SK-N-SH (cell line): ENCODE measurements around the gene ASTN2. TPM values are rescaled to one million over a fixed set of nuclear protein-coding genes. Genes with fewer than 3 reads are reported as not detected.

Source experiments
- CTCF ChIA-PET: fragments of 300-600, 350-600 bp; formaldehyde crosslinking; extraction: SDS; loops from one replicate; lab custom pipeline; 2021; lab: Yijun Ruan, JAX
- POLR2A ChIA-PET: fragments of 350-600 bp; sonication (Branson Sonifier 250); formaldehyde crosslinking; extraction: SDS; loops from one replicate; lab custom pipeline; 2020; ENCODE audit warnings: antibody characterized with exemption, inconsistent platforms; lab: Yijun Ruan, JAX
- DNase-seq: peaks from one replicate; pipeline ENCODE4 v3.0.0; 2012
- H2AFZ ChIP-seq: fragments of 200-600 bp; sonication (generic); 2 replicates; pipeline ENCODE4 v1.8.1; 2016; ENCODE audit warnings: antibody characterized with exemption, mild to moderate bottlenecking, low read depth
- H3F3A ChIP-seq: fragments of 200-600 bp; sonication (generic); replicated peaks from 2 replicates; pipeline ENCODE3; 2016; ENCODE audit warnings: antibody characterized with exemption, mild to moderate bottlenecking; ENCODE audit not compliant: insufficient read depth
- H3K27ac ChIP-seq, 2 experiments: fragments of 200-500 bp in 1 of 2; fragments of 200-600 bp in 1 of 2; sonication (Bioruptor generic) in 1 of 2; sonication (generic), shearing (Covaris generic) in 1 of 2; 2 replicates each; pipeline versions ENCODE4 v1.5.1 to v1.6.1; 2014 to 2016; ENCODE audit warnings: low read depth in 2 of 2, inconsistent platforms in 1 of 2, low read length in 1 of 2, mild to moderate bottlenecking in 1 of 2, mixed read lengths in 1 of 2
- H3K27me3 ChIP-seq: fragments of 200-600 bp; sonication (generic), shearing (Covaris generic); 2 replicates; pipeline ENCODE4 v1.6.1; 2016; ENCODE audit warnings: mixed run types; ENCODE audit not compliant: insufficient read depth
- H3K36me3 ChIP-seq, 2 experiments: fragments of 200-500 bp in 1 of 2; fragments of 200-600 bp in 1 of 2; sonication (Bioruptor generic) in 1 of 2; sonication (generic) in 1 of 2; replicated peaks in 1 of 2; 2 replicates each; pipeline versions ENCODE3 to v1.5.1; 2014 to 2016; ENCODE audit warnings: low read length in 1 of 2, mild to moderate bottlenecking in 1 of 2; ENCODE audit not compliant: insufficient read depth in 2 of 2, control insufficient read depth in 1 of 2
- H3K4me1 ChIP-seq, 2 experiments: fragments of 200-500 bp in 1 of 2; fragments of 200-600 bp in 1 of 2; sonication (Bioruptor generic) in 1 of 2; sonication (generic), shearing (Covaris generic) in 1 of 2; 2 replicates each; pipeline versions ENCODE4 v1.5.1 to v1.6.1; 2014 to 2016; ENCODE audit warnings: low read depth in 1 of 2, low read length in 1 of 2, mixed run types in 1 of 2; ENCODE audit not compliant: insufficient read depth in 2 of 2, control insufficient read depth in 1 of 2
- H3K4me2 ChIP-seq: fragments of 200-600 bp; sonication (generic), shearing (Covaris generic); 2 replicates; pipeline ENCODE4 v1.6.1; 2017; ENCODE audit warnings: mixed run types
- H3K4me3 ChIP-seq, 2 experiments: fragments of 200-500 bp in 1 of 2; fragments of 200-600 bp in 1 of 2; sonication (Bioruptor generic) in 1 of 2; sonication (generic), shearing (Covaris generic) in 1 of 2; 2 replicates each; pipeline versions ENCODE4 v1.5.1 to v1.8.1; 2014 to 2016; ENCODE audit warnings: low read depth in 2 of 2, inconsistent platforms in 1 of 2, low read length in 1 of 2, mild to moderate bottlenecking in 1 of 2, mixed read lengths in 1 of 2, moderate library complexity in 1 of 2
- H3K79me2 ChIP-seq: fragments of 200-600 bp; sonication (generic); 2 replicates; pipeline ENCODE4 v1.8.1; 2017; ENCODE audit warnings: mild to moderate bottlenecking; ENCODE audit not compliant: insufficient read depth
- H3K9ac ChIP-seq: fragments of 200-600 bp; sonication (generic); 2 replicates; pipeline ENCODE4 v1.6.1; 2017; ENCODE audit warnings: mixed run types
- H3K9me2 ChIP-seq: fragments of 200-600 bp; sonication (generic); 2 replicates; pipeline ENCODE4 v1.6.1; 2017; ENCODE audit warnings: mixed run types
- H3K9me3 ChIP-seq: fragments of 200-600 bp; sonication (generic); 2 replicates; pipeline ENCODE4 v1.6.1; 2017; ENCODE audit warnings: mixed run types, mild to moderate bottlenecking, moderate library complexity
- H4K20me1 ChIP-seq: fragments of 200-600 bp; sonication (generic); 2 replicates; pipeline ENCODE4 v1.6.1; 2017; ENCODE audit warnings: mild to moderate bottlenecking, mixed run types; ENCODE audit not compliant: insufficient read depth
- ELF1 ChIP-seq: IDR thresholded peaks from 2 replicates; pipeline ENCODE4 v1.4.0; 2012
- EP300 ChIP-seq, 2 experiments: IDR thresholded peaks; 2 replicates each; pipeline versions ENCODE4 v1.4.0 to v1.6.1; 2012; ENCODE audit warnings: borderline replicate concordance in 1 of 2, low read depth in 1 of 2, low read length in 1 of 2
- FOXJ3 ChIP-seq: sonication (generic); formaldehyde crosslinking; IDR thresholded peaks from 2 replicates; pipeline ENCODE4 v1.5.1; 2020; ENCODE audit warnings: mild to moderate bottlenecking, missing genetic modification reagents
- FOXM1 ChIP-seq: IDR thresholded peaks from 2 replicates; pipeline ENCODE4 v1.4.0; 2012; ENCODE audit warnings: low read depth, mild to moderate bottlenecking
- MXI1 ChIP-seq: IDR thresholded peaks from 2 replicates; pipeline ENCODE4 v1.6.1; 2012; ENCODE audit warnings: mild to moderate bottlenecking, low read depth, low read length, improper control_type of control experiment
- NFIC ChIP-seq: IDR thresholded peaks from 2 replicates; pipeline ENCODE4 v1.4.0; 2012; ENCODE audit warnings: borderline replicate concordance
- NRF1 ChIP-seq: IDR thresholded peaks from 2 replicates; pipeline ENCODE4 v1.6.1; 2012; ENCODE audit warnings: low read depth, mild to moderate bottlenecking, low read length
- POLR2AphosphoS5 ChIP-seq: IDR thresholded peaks from 2 replicates; pipeline ENCODE4 v1.6.1; 2012; ENCODE audit warnings: low read depth, low read length
- RAD21 ChIP-seq: IDR thresholded peaks from 2 replicates; pipeline ENCODE4 v1.6.1; 2012; ENCODE audit warnings: mild to moderate bottlenecking, low read length
- SMC3 ChIP-seq: IDR thresholded peaks from 2 replicates; pipeline ENCODE4 v1.6.1; 2012; ENCODE audit warnings: low read depth, low read length, improper control_type of control experiment
- TAF1 ChIP-seq: IDR thresholded peaks from 2 replicates; pipeline ENCODE4 v1.6.1; 2012; ENCODE audit warnings: low read depth, mild to moderate bottlenecking, low read length, moderate library complexity, borderline replicate concordance
- TEAD4 ChIP-seq: IDR thresholded peaks from 2 replicates; pipeline ENCODE4 v1.4.0; 2012; ENCODE audit warnings: mild to moderate bottlenecking, borderline replicate concordance; ENCODE audit not compliant: insufficient read depth
- WGBS: methylation state at CpG from one replicate; pipeline ENCODE4 v1.1.6; 2017; ENCODE audit warnings: low lambda C conversion rate; 5-methylcytosine and 5-hydroxymethylcytosine counted together
- polyA plus RNA-seq, 3 experiments: library from polyadenylated mRNA; depleted of rRNA; stranded (reverse); fragments of >200 nt; gene quantifications; 2 replicates each; pipeline ENCODE4 v1.2.3, GENCODE V29; 2012
- TF ChIP-seq, protein P1 (sequence below): fragments of 150-350 bp; IDR thresholded peaks from 2 replicates; pipeline ENCODE4 v1.6.1; 2016; ENCODE audit warnings: mild to moderate bottlenecking, low read depth, low read length
- TF ChIP-seq, protein P2 (sequence below): IDR thresholded peaks from 2 replicates; pipeline ENCODE4 v1.4.0; 2012; ENCODE audit warnings: low read depth, borderline replicate concordance
- TF ChIP-seq, protein P3 (sequence below): fragments of 200-600 bp; sonication (generic); IDR thresholded peaks from 2 replicates; pipeline ENCODE4 v1.6.1; 2017; ENCODE audit warnings: antibody characterized with exemption, mild to moderate bottlenecking, moderate library complexity
- TF ChIP-seq, protein P4 (sequence below): IDR thresholded peaks from 2 replicates; pipeline ENCODE4 v1.6.1; 2012; ENCODE audit warnings: mild to moderate bottlenecking, low read depth, low read length, moderate library complexity
- TF ChIP-seq, protein P5 (sequence below): fragments of 150-350 bp; IDR thresholded peaks from 2 replicates; pipeline ENCODE4 v1.6.1; 2017; ENCODE audit warnings: antibody characterized with exemption, low read length, low read depth, borderline replicate concordance
- TF ChIP-seq, protein P6 (sequence below): IDR thresholded peaks from 2 replicates; pipeline ENCODE4 v1.4.0; 2012; ENCODE audit warnings: low read depth, borderline replicate concordance
- TF ChIP-seq, protein P7 (sequence below): IDR thresholded peaks from 2 replicates; pipeline ENCODE4; 2012

Gene ASTN2
- polyA plus RNA-seq, 1 of the 3 experiments (the other 2 are of a cell fraction), result 6.6 TPM

DNA sequence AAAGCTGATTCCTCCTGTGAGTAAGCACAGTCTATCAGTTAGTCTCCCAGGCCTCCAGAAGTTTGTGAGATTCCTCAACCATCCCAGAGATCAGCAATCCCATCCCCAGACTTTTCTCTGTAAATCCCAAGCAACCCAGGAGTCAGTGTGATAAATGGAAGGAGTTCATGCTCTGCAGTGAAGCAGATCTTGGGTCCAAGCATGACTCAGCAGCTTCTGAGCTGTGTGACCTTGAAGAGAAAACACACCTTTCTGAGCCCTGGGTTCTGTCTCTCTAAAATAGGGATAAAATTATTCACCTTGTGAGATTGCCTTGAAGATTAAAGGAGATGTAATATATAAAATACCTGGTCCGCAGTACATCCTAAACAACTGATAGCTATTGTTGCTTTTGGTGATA, 318.7 kb downstream of the ASTN2 start:
- no peaks in the 10 kb centered on the region for H3F3A ChIP-seq
- ChIA-PET POLR2A (no interaction called here), CTCF (interaction anchor here (0.8 to 1.4 kb wide), 4 partner anchors 9 to 315 kb away, joined by 3 to 5 read pairs (median 4); no protein-coding TSS in a partner anchor)
- no peaks in the 10 kb centered on the region for H3K9me2 ChIP-seq
- no peaks in the 10 kb centered on the region for H3K79me2 ChIP-seq
- H4K20me1 ChIP-seq, result no peaks in the 10 kb centered on the region
- H3K4me1 ChIP-seq, result peaks cover 0 to 19% of the 10 kb centered on the region in 2 experiments; a peak in 1 of 4 replicates
- no peak overlapping the region for H3K9ac ChIP-seq
- no peaks in the 10 kb centered on the region for H3K36me3 ChIP-seq
- no peak overlapping the region for H3K4me3 ChIP-seq
- TF ChIP-seq, protein P1, sequence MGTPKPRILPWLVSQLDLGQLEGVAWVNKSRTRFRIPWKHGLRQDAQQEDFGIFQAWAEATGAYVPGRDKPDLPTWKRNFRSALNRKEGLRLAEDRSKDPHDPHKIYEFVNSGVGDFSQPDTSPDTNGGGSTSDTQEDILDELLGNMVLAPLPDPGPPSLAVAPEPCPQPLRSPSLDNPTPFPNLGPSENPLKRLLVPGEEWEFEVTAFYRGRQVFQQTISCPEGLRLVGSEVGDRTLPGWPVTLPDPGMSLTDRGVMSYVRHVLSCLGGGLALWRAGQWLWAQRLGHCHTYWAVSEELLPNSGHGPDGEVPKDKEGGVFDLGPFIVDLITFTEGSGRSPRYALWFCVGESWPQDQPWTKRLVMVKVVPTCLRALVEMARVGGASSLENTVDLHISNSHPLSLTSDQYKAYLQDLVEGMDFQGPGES, result no peak
- no peak for TF ChIP-seq SMC3
- TF ChIP-seq, protein P2, sequence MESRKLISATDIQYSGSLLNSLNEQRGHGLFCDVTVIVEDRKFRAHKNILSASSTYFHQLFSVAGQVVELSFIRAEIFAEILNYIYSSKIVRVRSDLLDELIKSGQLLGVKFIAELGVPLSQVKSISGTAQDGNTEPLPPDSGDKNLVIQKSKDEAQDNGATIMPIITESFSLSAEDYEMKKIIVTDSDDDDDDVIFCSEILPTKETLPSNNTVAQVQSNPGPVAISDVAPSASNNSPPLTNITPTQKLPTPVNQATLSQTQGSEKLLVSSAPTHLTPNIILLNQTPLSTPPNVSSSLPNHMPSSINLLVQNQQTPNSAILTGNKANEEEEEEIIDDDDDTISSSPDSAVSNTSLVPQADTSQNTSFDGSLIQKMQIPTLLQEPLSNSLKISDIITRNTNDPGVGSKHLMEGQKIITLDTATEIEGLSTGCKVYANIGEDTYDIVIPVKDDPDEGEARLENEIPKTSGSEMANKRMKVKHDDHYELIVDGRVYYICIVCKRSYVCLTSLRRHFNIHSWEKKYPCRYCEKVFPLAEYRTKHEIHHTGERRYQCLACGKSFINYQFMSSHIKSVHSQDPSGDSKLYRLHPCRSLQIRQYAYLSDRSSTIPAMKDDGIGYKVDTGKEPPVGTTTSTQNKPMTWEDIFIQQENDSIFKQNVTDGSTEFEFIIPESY, result no peak
- TF ChIP-seq ELF1, result no peak
- TF ChIP-seq, protein P3, sequence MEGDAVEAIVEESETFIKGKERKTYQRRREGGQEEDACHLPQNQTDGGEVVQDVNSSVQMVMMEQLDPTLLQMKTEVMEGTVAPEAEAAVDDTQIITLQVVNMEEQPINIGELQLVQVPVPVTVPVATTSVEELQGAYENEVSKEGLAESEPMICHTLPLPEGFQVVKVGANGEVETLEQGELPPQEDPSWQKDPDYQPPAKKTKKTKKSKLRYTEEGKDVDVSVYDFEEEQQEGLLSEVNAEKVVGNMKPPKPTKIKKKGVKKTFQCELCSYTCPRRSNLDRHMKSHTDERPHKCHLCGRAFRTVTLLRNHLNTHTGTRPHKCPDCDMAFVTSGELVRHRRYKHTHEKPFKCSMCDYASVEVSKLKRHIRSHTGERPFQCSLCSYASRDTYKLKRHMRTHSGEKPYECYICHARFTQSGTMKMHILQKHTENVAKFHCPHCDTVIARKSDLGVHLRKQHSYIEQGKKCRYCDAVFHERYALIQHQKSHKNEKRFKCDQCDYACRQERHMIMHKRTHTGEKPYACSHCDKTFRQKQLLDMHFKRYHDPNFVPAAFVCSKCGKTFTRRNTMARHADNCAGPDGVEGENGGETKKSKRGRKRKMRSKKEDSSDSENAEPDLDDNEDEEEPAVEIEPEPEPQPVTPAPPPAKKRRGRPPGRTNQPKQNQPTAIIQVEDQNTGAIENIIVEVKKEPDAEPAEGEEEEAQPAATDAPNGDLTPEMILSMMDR, result no peak
- no peak for TF ChIP-seq NRF1
- TF ChIP-seq, protein P4, sequence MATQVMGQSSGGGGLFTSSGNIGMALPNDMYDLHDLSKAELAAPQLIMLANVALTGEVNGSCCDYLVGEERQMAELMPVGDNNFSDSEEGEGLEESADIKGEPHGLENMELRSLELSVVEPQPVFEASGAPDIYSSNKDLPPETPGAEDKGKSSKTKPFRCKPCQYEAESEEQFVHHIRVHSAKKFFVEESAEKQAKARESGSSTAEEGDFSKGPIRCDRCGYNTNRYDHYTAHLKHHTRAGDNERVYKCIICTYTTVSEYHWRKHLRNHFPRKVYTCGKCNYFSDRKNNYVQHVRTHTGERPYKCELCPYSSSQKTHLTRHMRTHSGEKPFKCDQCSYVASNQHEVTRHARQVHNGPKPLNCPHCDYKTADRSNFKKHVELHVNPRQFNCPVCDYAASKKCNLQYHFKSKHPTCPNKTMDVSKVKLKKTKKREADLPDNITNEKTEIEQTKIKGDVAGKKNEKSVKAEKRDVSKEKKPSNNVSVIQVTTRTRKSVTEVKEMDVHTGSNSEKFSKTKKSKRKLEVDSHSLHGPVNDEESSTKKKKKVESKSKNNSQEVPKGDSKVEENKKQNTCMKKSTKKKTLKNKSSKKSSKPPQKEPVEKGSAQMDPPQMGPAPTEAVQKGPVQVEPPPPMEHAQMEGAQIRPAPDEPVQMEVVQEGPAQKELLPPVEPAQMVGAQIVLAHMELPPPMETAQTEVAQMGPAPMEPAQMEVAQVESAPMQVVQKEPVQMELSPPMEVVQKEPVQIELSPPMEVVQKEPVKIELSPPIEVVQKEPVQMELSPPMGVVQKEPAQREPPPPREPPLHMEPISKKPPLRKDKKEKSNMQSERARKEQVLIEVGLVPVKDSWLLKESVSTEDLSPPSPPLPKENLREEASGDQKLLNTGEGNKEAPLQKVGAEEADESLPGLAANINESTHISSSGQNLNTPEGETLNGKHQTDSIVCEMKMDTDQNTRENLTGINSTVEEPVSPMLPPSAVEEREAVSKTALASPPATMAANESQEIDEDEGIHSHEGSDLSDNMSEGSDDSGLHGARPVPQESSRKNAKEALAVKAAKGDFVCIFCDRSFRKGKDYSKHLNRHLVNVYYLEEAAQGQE, result no peak
- no peak for TF ChIP-seq POLR2AphosphoS5
- no peak for TF ChIP-seq FOXM1
- TF ChIP-seq TEAD4, result no peak
- TF ChIP-seq TAF1, result no peak
- no peak for TF ChIP-seq MXI1
- TF ChIP-seq FOXJ3, result no peak
- no peak for TF ChIP-seq RAD21
- TF ChIP-seq, protein P5, sequence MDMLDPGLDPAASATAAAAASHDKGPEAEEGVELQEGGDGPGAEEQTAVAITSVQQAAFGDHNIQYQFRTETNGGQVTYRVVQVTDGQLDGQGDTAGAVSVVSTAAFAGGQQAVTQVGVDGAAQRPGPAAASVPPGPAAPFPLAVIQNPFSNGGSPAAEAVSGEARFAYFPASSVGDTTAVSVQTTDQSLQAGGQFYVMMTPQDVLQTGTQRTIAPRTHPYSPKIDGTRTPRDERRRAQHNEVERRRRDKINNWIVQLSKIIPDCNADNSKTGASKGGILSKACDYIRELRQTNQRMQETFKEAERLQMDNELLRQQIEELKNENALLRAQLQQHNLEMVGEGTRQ, result no peak
- TF ChIP-seq, protein P6, sequence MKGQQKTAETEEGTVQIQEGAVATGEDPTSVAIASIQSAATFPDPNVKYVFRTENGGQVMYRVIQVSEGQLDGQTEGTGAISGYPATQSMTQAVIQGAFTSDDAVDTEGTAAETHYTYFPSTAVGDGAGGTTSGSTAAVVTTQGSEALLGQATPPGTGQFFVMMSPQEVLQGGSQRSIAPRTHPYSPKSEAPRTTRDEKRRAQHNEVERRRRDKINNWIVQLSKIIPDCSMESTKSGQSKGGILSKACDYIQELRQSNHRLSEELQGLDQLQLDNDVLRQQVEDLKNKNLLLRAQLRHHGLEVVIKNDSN, result no peak
- TF ChIP-seq NFIC, result no peak
- TF ChIP-seq, protein P7, sequence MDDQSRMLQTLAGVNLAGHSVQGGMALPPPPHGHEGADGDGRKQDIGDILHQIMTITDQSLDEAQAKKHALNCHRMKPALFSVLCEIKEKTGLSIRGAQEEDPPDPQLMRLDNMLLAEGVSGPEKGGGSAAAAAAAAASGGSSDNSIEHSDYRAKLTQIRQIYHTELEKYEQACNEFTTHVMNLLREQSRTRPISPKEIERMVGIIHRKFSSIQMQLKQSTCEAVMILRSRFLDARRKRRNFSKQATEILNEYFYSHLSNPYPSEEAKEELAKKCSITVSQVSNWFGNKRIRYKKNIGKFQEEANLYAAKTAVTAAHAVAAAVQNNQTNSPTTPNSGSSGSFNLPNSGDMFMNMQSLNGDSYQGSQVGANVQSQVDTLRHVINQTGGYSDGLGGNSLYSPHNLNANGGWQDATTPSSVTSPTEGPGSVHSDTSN, result no peak
- no peak for TF ChIP-seq EP300 (IDR thresholded peaks at IDR 0.05; ENCODE audit: borderline replicate concordance in 1 of 2, low read depth in 1 of 2, low read length in 1 of 2)
- 52% methylated on average over 1 of the region's 1 CpG for WGBS
- no peak overlapping the region for H2AFZ ChIP-seq
- no peaks in the 10 kb centered on the region for H3K27me3 ChIP-seq
- DNase-seq, result no peak
- H3K4me2 ChIP-seq, result no peak overlapping the region
- H3K27ac ChIP-seq, result no peak overlapping the region
- no peaks in the 10 kb centered on the region for H3K9me3 ChIP-seq
